K562 (cell line): ENCODE results near the gene KIR2DL3.
"Not testable (repeated sequence)": the region's sequence is repeated elsewhere in the genome, so short reads cannot be mapped to it uniquely, and the experiment has no call there.

Experiments
- CHD1 ChIP-seq: fragments of 200-600 bp; sonication (generic); IDR thresholded peaks from one replicate; pipeline ENCODE4 v1.6.1; 2012; ENCODE audit warnings: mild to moderate bottlenecking, moderate library complexity, low read length, inconsistent platforms
- CTCF ChIP-seq, 3 experiments: IDR thresholded peaks in 2 of 3; conservative IDR thresholded peaks in 1 of 3; 2 replicates each; pipeline ENCODE4 v1.5.1; 2011 to 2012; ENCODE audit warnings: low read length in 3 of 3, mild to moderate bottlenecking in 3 of 3, control low read depth in 2 of 3, improper control_type of control experiment in 1 of 3, inconsistent platforms in 1 of 3, low read depth in 1 of 3, mixed read lengths in 1 of 3, moderate library complexity in 1 of 3; ENCODE audit not compliant: insufficient read depth in 2 of 3
- MTA2 ChIP-seq: fragments of 450-650 bp; IDR thresholded peaks from 2 replicates; pipeline ENCODE4 v1.6.1; 2016; ENCODE audit warnings: low read depth
- NCOA1 ChIP-seq: fragments of 450-650 bp; IDR thresholded peaks from 2 replicates; pipeline ENCODE4 v1.6.1; 2016; ENCODE audit warnings: low read depth
- NCOR1 ChIP-seq: fragments of 450-650 bp; IDR thresholded peaks from 2 replicates; pipeline ENCODE4 v1.6.1; 2016; ENCODE audit warnings: mild to moderate bottlenecking, moderate library complexity
- TAF1 ChIP-seq: IDR thresholded peaks from 2 replicates; pipeline ENCODE4 v1.6.1; 2011; ENCODE audit warnings: mild to moderate bottlenecking, low read length, moderate library complexity; ENCODE audit not compliant: insufficient read depth, control insufficient read depth, severe bottlenecking; ENCODE audit errors: extremely low read depth
- TAF9B ChIP-seq: fragments of 450-650 bp; IDR thresholded peaks from 2 replicates; pipeline ENCODE4 v1.6.1; 2018; ENCODE audit warnings: mild to moderate bottlenecking; ENCODE audit not compliant: partially characterized antibody
- TCF7L2 ChIP-seq: fragments of 150-350 bp; IDR thresholded peaks from 2 replicates; pipeline ENCODE4 v1.6.1; 2016; ENCODE audit warnings: low read depth, mild to moderate bottlenecking, low read length, moderate library complexity
- TEAD1 ChIP-seq, 2 experiments: fragments of 450-650 bp in 1 of 2; sonication (generic) in 1 of 2; formaldehyde crosslinking; IDR thresholded peaks; 2 replicates each; pipeline versions ENCODE4 v1.4.0 to v1.8.0; 2020 to 2022; ENCODE audit warnings: mild to moderate bottlenecking in 2 of 2, missing genetic modification reagents in 1 of 2
- ZEB2 ChIP-seq: fragments of 450-650 bp; IDR thresholded peaks from 2 replicates; pipeline ENCODE4 v1.6.1; 2016
- ZFX ChIP-seq: sonication (generic); formaldehyde crosslinking; IDR thresholded peaks from 2 replicates; pipeline ENCODE4 v1.8.0; 2022; ENCODE audit warnings: mild to moderate bottlenecking, missing genetic modification reagents, moderate library complexity
- ZNF184 ChIP-seq: sonication (generic); formaldehyde crosslinking; IDR thresholded peaks from 2 replicates; pipeline ENCODE4 v1.5.0; 2020; ENCODE audit warnings: missing genetic modification reagents
- ZNF398 ChIP-seq: fragments of 250-450 bp; sonication (Bioruptor Pico); IDR thresholded peaks from 2 replicates; pipeline ENCODE4 v1.8.0; 2021; ENCODE audit warnings: moderate library complexity, mild to moderate bottlenecking, inconsistent platforms

GRCh38 chr19:54756204-54757110, 18.1 kb downstream of the KIR2DL3 start:
- not testable (repeated sequence) for TF ChIP-seq MTA2; CTCF (IDR thresholded peaks at IDR 0.05 in 2 of 3, conservative IDR thresholded peaks at IDR 0.05 in 1 of 3; ENCODE audit: insufficient read depth in 2 of 3, low read depth in 1 of 3, low read length in 3 of 3); ZEB2; CHD1; NCOR1; ZNF398 (CRISPR knock-in tag); TEAD1 (CRISPR knock-in tag; IDR thresholded peaks at IDR 0.05); TAF9B; NCOA1; TAF1; TCF7L2; ZFX (CRISPR knock-in tag); ZNF184 (CRISPR knock-in tag)
